Activated naive CD8-positive, alpha-beta T cell treated with anti-CD3 and anti-CD28 coated beads for 36 hours (primary cell): ENCODE results near the gene CYP27B1. TPM values are rescaled to one million over a fixed set of nuclear protein-coding genes. Genes with fewer than 3 reads are reported as not detected.
"Not testable (repeated sequence)": the region's sequence is repeated elsewhere in the genome, so short reads cannot be mapped to it uniquely, and the experiment has no call there.

Experiments
- DNase-seq: peaks from one replicate; pipeline ENCODE4 v3.0.0; 2021
- H3K27ac Mint-ChIP-seq: one replicate; pipeline ENCODE4 v1.8.0; 2022; ENCODE audit warnings: mild to moderate bottlenecking, moderate library complexity, mixed read lengths
- H3K27me3 Mint-ChIP-seq: one replicate; pipeline ENCODE4 v1.8.0; 2022; ENCODE audit warnings: mild to moderate bottlenecking, mixed read lengths
- H3K36me3 Mint-ChIP-seq: one replicate; pipeline ENCODE4 v1.8.0; 2021; ENCODE audit warnings: mild to moderate bottlenecking, mixed read lengths
- H3K4me1 Mint-ChIP-seq: one replicate; pipeline ENCODE4 v1.8.0; 2021; ENCODE audit warnings: mixed read lengths
- H3K4me3 Mint-ChIP-seq: one replicate; pipeline ENCODE4 v1.8.0; 2022; ENCODE audit warnings: mild to moderate bottlenecking, moderate library complexity, mixed read lengths
- H3K9me3 Mint-ChIP-seq: one replicate; pipeline ENCODE4 v1.8.0; 2022; ENCODE audit warnings: mixed read lengths
- total RNA-seq, 2 experiments: library from RNA; stranded (reverse); gene quantifications; one replicate each; pipeline ENCODE4 v1.2.3, GENCODE V29; 2021

Gene CYP27B1
- total RNA-seq, 2 experiments from 2014 or later: 9.6 to 12.0 TPM

DNA sequence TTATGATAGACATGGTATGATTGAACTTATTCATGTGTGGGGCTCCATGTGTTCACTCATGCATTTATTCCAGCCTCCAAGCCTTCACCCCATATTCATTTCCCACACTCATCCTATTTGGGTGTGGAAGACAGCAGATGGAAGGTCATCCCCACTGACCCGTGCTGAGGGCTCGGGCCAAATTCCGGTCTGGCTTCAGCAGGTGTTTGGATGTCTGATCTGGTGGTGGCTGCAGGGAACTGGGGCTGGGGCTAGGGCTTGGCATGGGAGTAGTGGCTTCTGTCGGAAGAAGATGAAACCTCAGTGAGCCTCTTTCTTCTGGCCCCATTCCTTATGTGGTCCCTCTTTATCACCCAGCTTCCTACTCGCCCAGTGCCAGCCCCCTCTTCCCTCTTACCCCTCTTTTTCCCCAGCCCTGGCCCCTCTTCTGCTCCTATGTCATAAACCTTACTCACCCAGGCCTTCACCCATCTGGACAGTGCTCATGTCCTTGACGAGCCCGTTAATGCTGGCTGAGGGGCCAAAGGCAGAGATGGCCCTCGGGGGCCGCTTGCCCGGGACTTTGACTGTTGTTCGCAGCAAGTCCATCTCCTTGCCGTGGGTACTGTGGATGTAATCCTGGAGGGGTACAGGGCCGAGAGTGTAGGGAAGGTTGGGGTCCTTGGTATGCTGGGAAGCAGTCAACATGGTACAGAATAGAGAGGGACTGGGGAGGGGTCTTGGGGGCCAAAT, 36.4 kb downstream of the CYP27B1 start:
- H3K4me3 Mint-ChIP-seq: no peak overlapping the region
- no peaks in the 10 kb centered on the region for H3K27me3 Mint-ChIP-seq
- no peaks in the 10 kb centered on the region for H3K9me3 Mint-ChIP-seq
- H3K27ac Mint-ChIP-seq: no peak overlapping the region
- DNase-seq: no peak
- peaks cover 12% of the 10 kb centered on the region for H3K36me3 Mint-ChIP-seq
- H3K4me1 Mint-ChIP-seq: peaks cover 2% of the 10 kb centered on the region

DNA sequence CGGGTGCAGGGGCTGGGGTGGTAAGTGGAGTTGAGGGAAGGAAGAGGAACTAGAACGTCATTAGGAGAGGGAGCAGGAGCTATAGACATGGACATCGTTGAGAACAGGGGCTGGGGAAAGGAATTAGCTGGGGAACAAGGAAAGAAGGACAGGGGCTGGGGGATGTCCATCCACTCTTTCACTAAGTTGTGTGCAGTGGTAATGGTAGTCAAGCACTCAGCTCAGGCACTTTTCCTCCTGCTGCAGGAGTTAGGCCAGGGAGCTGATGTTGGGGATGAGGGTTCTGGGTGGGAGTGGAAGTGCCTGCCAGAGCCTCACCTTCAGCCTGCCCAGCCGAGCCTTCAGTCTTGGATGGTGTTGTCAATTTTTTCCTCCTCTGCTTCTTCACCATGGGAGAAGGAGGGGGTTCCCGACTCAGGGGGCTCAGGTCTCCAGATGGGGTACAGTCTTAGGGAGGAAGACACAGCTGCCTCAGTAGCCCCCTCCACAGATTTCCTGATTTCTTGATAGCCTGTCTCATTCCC, 37.5 kb downstream of the CYP27B1 start:
- H3K36me3 Mint-ChIP-seq: peaks cover 12% of the 10 kb centered on the region
- H3K27ac Mint-ChIP-seq: no peak overlapping the region
- no peak for DNase-seq
- H3K4me3 Mint-ChIP-seq: no peak overlapping the region
- peaks cover 2% of the 10 kb centered on the region for H3K4me1 Mint-ChIP-seq
- H3K27me3 Mint-ChIP-seq: no peaks in the 10 kb centered on the region
- no peaks in the 10 kb centered on the region for H3K9me3 Mint-ChIP-seq

DNA sequence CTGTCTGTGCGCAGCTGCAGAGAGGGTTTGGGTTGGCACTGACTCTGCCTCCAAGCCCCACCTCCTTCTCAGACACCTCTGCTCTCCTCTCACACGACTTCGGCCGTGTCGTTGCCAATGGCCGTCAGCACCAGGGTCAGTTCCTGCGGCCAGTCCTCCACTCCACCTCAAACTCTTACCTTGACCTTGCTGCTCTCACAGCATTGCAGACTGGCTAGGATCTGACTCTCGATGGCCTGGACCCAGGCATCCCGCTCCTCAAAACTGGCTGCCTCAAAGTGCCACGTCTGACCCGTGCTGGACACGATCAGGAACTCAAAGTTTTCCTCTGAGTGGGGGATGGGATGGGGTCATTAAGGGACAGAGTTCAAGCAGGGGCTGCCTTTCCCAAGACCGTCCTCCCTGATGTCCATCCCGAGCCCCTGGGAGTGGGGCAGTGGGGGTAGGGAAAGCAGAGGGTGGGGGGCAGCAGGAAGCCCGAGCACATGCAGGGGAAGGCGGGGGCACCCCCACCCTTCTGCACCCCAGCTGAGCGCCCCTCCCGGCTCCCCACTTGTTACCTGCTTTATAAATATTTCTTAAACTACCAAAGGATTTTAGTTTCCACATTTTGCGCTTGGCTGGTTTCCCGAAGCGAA, 39.0 kb downstream of the CYP27B1 start:
- no peak overlapping the region for H3K4me3 Mint-ChIP-seq
- no peaks in the 10 kb centered on the region for H3K9me3 Mint-ChIP-seq
- no peaks in the 10 kb centered on the region for H3K27me3 Mint-ChIP-seq
- H3K4me1 Mint-ChIP-seq: peaks cover 2% of the 10 kb centered on the region
- peaks cover 12% of the 10 kb centered on the region for H3K36me3 Mint-ChIP-seq
- H3K27ac Mint-ChIP-seq: no peak overlapping the region
- no peak for DNase-seq

DNA sequence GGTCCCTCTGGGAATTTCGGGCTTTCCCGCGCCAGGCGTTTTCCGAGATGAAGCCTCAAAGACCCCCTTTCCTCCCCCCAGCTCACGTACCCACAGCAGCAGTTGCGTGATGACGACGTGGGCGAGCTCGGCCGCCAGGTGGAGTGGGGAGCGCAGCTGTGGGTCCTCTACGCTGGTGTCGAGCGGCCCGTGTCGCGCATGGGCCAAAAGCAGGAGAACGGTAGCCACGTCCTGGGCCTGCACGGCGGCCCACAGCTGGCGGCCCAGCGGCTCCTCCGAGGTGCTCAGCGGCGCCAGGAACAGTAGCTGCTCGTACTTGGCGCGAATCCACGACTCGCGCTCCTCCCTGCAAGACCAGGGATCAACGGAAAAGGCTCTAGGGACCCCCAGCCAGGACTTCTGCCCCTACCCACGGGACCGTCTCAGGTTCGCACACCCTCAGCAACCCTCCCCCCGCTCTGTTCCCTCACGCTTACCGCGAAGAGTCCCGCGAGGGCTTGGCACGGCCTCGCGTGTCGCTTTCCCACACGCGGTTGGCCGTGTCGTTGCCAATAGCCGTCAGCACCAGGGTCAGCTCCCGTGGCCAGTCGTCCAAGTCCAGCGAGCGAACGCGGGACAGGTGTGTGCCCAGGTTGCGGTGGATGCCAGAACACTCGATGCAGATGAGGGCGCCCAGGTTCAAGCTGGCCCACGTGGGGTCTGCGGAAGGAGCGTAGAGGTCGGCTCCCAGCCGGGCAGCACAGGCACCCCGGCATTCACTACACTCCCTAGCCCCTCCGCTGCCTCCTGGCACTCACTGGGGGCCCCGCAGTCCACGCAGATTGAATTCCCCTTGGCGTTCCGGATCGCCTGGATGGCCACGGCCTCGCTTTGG, 39.8 kb downstream of the CYP27B1 start:
- Mint-ChIP-seq H3K4me3 (no peak overlapping the region), H3K27me3 (no peaks in the 10 kb centered on the region), H3K9me3 (no peaks in the 10 kb centered on the region), H3K27ac (no peak overlapping the region), H3K4me1 (peaks cover 2% of the 10 kb centered on the region), H3K36me3 (peaks cover 10% of the 10 kb centered on the region)
- no peak for DNase-seq

DNA sequence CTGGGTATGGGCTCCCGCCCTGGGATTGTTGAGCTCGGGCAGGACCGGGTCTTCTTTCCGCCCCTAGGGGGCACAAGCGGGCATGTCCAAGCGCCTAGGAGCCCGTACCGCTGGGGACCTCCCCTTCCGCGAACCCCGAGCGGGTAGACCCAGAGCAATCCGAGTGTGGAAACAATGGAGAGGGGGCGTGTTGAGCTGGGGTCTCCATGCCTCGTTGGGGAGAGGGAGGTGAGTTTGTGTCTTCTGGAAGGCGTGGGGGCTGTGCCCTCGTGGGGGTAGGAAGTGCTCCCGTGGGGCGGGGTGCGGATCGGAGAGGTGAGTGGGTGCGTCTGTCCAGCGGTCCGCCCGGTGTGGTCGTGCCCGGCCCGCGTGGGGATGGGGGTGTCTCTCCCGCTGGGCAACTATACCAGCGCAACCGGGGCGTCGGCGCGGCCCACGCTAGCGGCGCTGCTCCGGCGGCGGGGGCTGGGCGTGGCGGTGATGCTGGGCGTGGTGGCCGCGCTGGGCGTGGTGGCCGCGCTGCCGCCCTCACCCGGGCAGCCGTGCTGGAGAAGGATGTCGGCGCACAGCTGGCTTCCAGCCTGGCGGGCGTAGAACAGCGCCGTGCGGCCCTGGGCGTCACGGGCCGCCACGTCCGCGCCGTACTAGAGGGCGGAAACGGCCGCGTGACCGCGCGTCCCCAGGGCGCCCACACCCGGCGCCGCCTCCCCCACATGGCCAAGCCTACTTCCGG, 40.6 kb downstream of the CYP27B1 start:
- Mint-ChIP-seq H3K9me3 (no peaks in the 10 kb centered on the region), H3K4me1 (peaks cover 4% of the 10 kb centered on the region), H3K27me3 (no peaks in the 10 kb centered on the region), H3K36me3 (peaks cover 14% of the 10 kb centered on the region), H3K4me3 (peak overlapping the region; percentile 45), H3K27ac (no peak overlapping the region)
- DNase-seq: peak; percentile 28

DNA sequence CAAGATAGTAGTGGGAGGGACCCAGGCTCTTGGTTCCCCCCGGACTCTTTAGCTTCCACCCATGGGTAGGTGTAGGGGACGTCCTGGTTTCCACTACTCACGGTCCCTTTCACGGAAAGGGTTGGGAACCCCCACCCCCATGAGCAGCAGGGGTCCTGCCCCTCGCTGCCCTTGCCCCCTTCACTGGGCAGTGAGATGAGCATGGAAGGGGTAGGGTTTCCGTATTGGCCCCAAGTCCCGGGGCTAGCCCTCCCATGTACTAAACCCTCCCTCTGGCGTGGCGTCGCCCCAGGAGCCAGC, 41.1 kb downstream of the CYP27B1 start:
- Mint-ChIP-seq H3K9me3 (no peaks in the 10 kb centered on the region), H3K27me3 (no peaks in the 10 kb centered on the region), H3K27ac (no peak overlapping the region), H3K4me1 (peaks cover 4% of the 10 kb centered on the region), H3K4me3 (no peak overlapping the region), H3K36me3 (peaks cover 17% of the 10 kb centered on the region)
- no peak for DNase-seq

DNA sequence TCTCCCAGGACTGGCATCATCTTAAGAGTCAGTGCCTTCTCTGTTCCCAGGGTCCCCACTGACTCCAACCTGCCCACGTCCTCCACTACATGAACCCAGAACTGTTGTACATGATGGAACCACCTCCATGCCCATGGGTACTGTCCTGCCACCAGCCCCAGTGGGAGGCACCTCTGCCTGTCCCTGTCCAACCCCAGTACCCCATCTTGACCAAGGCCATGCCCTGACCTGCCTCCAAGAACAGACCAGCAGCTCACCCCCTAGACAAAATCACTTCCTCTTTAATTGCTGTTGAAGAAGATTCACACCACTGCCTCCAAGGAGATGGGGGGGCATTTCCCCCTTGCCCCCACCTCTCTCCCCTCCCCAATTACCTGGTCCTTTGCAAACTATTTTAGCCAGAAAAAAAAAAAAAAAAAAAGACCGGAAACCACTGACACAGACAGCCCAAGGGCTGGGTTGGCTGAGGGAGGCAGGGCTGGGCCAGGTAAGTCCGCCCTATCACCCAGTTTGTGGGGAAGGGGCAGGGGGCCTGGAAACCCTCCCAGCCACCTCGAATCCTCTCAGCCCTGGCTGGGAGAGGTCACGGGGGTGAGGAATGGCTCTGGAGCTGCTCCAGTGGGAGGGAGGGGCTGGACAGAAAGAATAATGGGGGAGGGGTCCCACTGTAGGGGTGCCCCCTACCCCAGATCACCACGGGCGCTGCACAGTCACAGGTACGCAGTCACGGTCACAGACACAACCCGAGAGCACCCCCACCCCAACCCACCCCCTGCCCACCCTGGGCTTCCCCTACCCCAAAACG, 41.7 kb downstream of the CYP27B1 start:
- peaks cover 18% of the 10 kb centered on the region for H3K36me3 Mint-ChIP-seq
- no peak for DNase-seq

DNA sequence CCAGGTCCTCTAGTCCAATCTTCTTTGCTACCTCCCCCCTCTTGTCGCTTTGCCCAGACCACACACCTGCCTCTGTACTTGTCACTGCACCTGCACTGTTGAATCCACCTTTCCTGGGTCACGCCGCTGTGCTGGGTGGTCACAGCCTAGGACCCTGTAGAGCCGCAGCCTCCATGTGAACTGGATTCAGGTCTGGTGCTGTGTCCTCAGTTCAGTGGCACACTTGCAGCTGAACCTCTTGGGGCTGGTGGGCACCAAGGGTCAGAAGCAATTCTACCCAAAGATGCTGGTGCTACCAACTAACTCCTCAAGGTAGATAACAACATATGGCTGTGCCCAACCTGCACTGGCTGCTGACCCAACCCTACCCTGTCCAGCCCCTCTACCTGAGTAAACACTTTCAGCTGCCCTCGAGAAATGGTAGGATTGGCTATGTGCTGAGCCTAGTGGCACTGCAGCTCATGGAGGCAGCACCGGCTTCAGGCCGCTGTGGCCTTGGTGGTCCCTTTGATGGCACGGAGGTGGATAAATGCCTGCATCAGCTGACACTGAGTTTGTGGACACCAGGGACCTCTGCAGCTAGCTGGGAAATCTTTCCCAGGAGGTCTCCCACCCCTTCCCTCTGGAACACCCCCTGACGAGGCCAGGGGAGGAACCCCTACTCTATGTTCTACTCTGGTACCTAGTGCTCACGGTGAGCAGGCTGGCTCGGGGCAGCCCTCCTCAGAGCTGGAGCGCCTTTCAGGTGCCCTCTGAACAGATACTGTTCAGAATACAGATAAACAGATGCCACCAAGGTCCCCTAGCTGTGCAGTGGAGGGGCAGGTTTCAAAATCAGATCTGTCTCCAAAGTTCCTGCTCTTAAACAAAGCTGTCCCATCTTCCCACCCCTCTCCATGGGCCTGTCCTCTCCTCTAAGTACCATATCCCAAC, 42.6 kb downstream of the CYP27B1 start:
- DNase-seq: no peak
- H3K4me3 Mint-ChIP-seq: no peak overlapping the region
- peaks cover 4% of the 10 kb centered on the region for H3K4me1 Mint-ChIP-seq
- H3K9me3 Mint-ChIP-seq: no peaks in the 10 kb centered on the region
- H3K27ac Mint-ChIP-seq: no peak overlapping the region
- H3K36me3 Mint-ChIP-seq: peaks cover 24% of the 10 kb centered on the region
- no peaks in the 10 kb centered on the region for H3K27me3 Mint-ChIP-seq

More for the DNA sequence above, 41.7 kb downstream of the CYP27B1 start:
- peaks cover 4% of the 10 kb centered on the region for H3K4me1 Mint-ChIP-seq
- no peaks in the 10 kb centered on the region for H3K27me3 Mint-ChIP-seq
- no peak overlapping the region for H3K27ac Mint-ChIP-seq
- H3K9me3 Mint-ChIP-seq: no peaks in the 10 kb centered on the region
- H3K4me3 Mint-ChIP-seq: no peak overlapping the region

DNA sequence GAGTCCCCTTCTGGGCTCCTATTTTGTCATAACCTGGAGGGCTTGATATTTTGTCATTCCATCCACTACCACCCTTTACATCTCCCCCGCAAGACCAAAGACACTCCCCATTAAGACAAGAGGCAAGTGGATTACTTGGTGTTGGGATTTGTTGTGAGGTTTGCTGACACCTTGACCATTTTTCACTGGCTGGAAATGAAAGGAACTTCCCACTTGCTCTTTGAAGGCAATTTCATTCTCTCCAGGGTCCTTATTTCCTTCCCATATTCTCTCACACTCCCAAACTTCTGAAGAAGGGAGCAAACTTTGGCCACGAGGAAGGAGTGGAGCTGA, 43.3 kb downstream of the CYP27B1 start:
- H3K4me3 Mint-ChIP-seq: no peak overlapping the region

DNA sequence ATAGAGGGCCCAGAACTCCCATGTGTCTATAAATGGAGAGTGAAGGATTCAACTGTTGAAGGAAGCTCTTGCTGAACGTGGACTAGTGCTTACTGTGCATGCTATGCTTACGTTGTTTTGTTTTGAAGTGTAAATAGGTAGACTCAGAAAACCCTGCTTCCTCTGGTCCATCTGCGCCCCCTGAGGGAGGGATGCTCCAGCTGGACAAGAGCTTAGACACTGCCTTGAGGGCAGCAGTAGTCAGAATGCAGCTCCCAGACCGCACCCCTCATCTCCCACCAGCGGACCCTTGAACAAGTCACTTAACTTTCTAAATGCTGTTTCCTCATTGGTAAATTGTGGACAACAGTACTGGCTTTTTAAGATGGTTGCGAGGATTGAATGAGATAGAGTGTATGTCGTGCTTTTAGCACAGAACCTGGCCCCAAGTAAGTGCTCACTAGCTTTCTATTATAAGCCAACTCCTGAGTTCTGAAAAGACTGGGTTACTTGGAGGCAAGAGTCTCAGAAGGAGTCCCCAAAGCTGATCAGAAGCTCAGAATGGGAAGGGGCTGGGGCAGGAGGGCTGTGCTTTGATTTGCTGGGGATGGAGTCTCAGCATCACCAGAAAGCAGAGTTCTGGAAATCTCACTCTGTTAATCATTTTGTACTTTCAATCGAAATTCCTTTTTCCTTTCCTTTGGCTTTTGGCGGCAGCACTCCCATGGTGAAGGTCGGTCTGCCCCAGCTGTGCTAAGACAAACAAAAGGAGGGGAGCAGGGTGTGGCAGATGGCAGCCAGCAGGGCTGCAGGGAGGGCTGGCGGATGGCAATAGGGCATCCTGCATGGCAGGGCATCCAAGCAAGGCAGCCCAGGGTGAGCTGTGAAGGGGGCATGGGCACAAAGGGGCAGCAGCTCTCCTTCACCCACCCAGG, 43.9 kb downstream of the CYP27B1 start:
- H3K4me1 Mint-ChIP-seq: peaks cover 4% of the 10 kb centered on the region
- no peaks in the 10 kb centered on the region for H3K9me3 Mint-ChIP-seq
- no peak overlapping the region for H3K4me3 Mint-ChIP-seq
- H3K36me3 Mint-ChIP-seq: peaks cover 30% of the 10 kb centered on the region
- no peak for DNase-seq
- H3K27ac Mint-ChIP-seq: peak overlapping the region; percentile 2
- H3K27me3 Mint-ChIP-seq: no peaks in the 10 kb centered on the region

More for the DNA sequence above, 43.3 kb downstream of the CYP27B1 start:
- peaks cover 28% of the 10 kb centered on the region for H3K36me3 Mint-ChIP-seq
- H3K27ac Mint-ChIP-seq: no peak overlapping the region
- DNase-seq: no peak
- no peaks in the 10 kb centered on the region for H3K27me3 Mint-ChIP-seq
- no peaks in the 10 kb centered on the region for H3K9me3 Mint-ChIP-seq
- H3K4me1 Mint-ChIP-seq: peaks cover 4% of the 10 kb centered on the region

DNA sequence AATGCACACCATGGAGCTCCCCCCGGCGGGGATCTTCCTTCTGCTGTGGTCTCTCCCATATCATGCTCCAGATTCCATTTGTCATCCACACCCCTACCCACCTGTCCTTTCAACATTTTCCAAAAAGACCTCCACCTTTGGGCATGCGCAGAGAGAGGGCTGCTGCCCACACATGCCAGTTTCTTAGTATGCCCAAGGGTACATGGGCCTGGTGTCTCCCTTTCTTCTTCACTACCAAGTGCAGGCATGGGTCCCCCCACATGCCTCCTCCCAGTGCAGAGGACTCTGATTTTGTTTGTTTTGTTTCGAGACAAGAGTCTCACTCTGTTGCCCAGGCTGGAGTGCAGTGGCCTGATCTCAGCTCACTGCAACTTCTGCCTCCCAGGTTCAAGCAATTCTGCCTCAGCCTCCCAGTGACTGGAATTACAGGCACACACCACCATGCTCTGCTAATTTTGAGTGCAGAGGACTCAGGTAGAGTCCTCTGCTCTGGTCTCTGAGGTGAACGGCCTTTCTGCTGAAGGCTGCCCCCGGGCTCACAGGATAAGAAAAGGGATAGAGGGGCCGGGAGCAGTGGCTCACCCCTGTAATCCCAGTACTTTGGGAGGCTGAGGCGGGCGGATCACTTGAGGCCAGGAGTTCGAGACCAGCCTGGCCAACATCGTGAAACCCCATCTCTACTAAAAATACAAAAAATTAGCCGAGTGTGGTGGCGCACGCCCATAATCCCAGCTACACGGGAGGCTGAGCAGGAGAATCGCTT, 44.9 kb downstream of the CYP27B1 start:
- H3K27ac Mint-ChIP-seq, H3K4me3 Mint-ChIP-seq, H3K9me3 Mint-ChIP-seq, DNase-seq, H3K4me1 Mint-ChIP-seq, H3K27me3 Mint-ChIP-seq: not testable (repeated sequence)
- H3K36me3 Mint-ChIP-seq: peaks cover 27% of the 10 kb centered on the region
